Thoracic aorta (tissue), 2 donors: Measurements from ENCODE around the gene BDP1. TPM values are rescaled to one million over a fixed set of nuclear protein-coding genes. Genes with fewer than 3 reads are reported as not detected.
"Not testable (repeated sequence)": the region's sequence is repeated elsewhere in the genome, so short reads cannot be mapped to it uniquely, and the experiment has no call there.

ENCODE experiments used
- ATAC-seq: fragments of 150-250 bp; one replicate; pipeline ENCODE4 v1.8.0; 2017; ENCODE audit warnings: low read depth; ENCODE audit not compliant: insufficient number of reproducible peaks, low FRiP score
- DNase-seq: peaks from one replicate; pipeline ENCODE4 v3.0.0-alpha.2; 2020; ENCODE audit warnings: low spot score
- H3K27ac ChIP-seq, 2 donors: fragments of 200-600 bp; sonication (generic); 1 replicate in 1 of 2; 2 replicates in 1 of 2; pipeline ENCODE4 v1.5.1; 2016; ENCODE audit warnings: mild to moderate bottlenecking in 2 of 2, moderate library complexity in 2 of 2
- H3K27me3 ChIP-seq: fragments of 200-600 bp; sonication (generic); replicated peaks from 2 replicates; pipeline ENCODE4 v1.6.0; 2016; ENCODE audit warnings: mild to moderate bottlenecking; ENCODE audit not compliant: insufficient read depth
- H3K36me3 ChIP-seq: fragments of 200-600 bp; sonication (generic); one replicate; pipeline ENCODE4 v1.5.1; 2016
- H3K4me1 ChIP-seq, 2 donors: fragments of 200-600 bp; sonication (generic); 1 replicate in 1 of 2; 2 replicates in 1 of 2; pipeline versions ENCODE4 v1.5.1 to v1.6.0; 2016; ENCODE audit warnings: low read depth in 2 of 2, mild to moderate bottlenecking in 1 of 2; ENCODE audit not compliant: control insufficient read depth in 1 of 2
- H3K4me3 ChIP-seq: fragments of 200-600 bp; sonication (generic); 2 replicates; pipeline ENCODE4 v1.5.1; 2016; ENCODE audit warnings: mild to moderate bottlenecking
- H3K9me3 ChIP-seq: fragments of 200-600 bp; sonication (generic); 2 replicates; pipeline ENCODE4 v1.5.1; 2016
- CTCF ChIP-seq: fragments of 200-600 bp; sonication (generic); IDR thresholded peaks from one replicate; pipeline ENCODE4 v1.5.1; 2019; ENCODE audit warnings: antibody characterized with exemption
- total RNA-seq, 2 donors: library from RNA; depleted of rRNA; stranded (reverse); fragments of >200 nt; gene quantifications; one replicate each; pipeline versions ENCODE4 v1.1.0 to v1.2.3, GENCODE V29; 2016

Gene BDP1
- total RNA-seq, 2 donors from 2014 or later: 29.2 to 47.8 TPM

GRCh38 chr5:71445015-71445414 lies 10.4 kb upstream of the BDP1 start:
- DNase-seq, ATAC-seq, H3K4me1 ChIP-seq, H3K36me3 ChIP-seq, H3K9me3 ChIP-seq, H3K27me3 ChIP-seq, H3K4me3 ChIP-seq, H3K27ac ChIP-seq: not testable (repeated sequence)

- H3K4me3 ChIP-seq: peak overlapping the region; percentile 47
These were observed 9.8 kb upstream of the BDP1 start for GRCh38 chr5:71445523-71446152.

DNA sequence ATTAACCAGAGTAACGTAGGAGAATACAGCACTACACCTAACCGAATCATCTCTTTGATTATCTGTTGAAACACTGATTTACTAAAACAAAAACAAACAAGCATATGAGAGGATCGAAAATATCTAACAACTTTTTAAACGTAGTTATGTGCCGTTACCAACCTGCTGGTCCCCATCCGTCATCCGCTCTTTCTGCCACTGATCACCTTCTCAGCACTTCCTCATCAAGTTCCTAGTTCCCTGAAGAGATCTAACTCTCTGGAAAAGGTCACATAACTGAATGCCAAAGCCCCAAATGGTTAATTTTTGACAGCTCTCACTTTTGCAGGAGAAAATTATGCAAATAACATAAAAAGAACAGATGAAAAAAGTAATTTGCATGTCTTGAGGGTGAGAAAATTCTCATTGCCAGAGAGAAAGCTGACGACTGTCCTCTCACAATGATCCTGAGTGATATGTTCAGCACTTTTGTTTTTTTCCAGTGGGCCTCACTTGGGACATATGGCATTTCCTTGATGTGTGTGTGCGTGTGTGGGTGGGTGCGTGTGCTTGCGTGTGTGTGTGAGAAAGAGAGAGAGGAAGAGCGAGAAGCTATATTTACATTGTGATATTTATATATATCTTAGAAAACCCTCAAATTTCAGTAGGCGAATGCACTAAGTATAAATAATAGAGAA lies 8.8 kb upstream of the BDP1 start:
- H3K9me3 ChIP-seq, H3K27me3 ChIP-seq, H3K27ac ChIP-seq, H3K36me3 ChIP-seq, DNase-seq, ATAC-seq, H3K4me1 ChIP-seq: not testable (repeated sequence)
- H3K4me3 ChIP-seq: peak overlapping the region; percentile 21

More at GRCh38 chr5:71445523-71446152, 9.8 kb upstream of the BDP1 start:
- ATAC-seq, H3K4me1 ChIP-seq, H3K36me3 ChIP-seq, H3K27me3 ChIP-seq, DNase-seq, H3K9me3 ChIP-seq, H3K27ac ChIP-seq: not testable (repeated sequence)

DNA sequence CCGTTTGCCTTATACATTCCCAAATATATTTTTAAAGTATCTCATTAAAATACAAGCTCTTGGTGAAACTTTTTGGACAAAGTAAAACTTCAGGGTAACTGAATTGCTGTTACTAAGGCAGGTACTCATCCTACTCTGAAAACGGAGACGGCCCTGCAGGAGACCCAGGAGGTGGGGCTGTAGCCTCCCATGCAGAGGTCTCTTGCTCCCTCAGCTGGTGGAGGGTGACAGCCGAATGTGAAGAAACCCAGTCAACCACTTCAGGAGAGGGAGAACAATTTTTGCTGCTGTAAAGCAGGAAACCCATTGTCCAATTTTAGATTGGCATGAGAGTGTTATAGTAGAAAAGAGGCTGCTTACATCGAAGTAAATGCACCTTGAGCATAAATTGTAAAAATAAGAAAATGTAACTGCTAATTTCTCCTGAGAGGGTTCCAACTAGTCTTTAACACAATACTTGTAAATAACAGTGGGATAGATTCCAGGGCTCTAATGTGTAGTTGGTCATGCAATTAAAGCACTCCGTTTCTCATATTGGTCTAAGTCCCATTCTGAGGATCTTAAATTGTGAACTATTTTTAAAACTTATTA lies 8.1 kb upstream of the BDP1 start:
- not testable (repeated sequence) for DNase-seq, H3K27ac ChIP-seq, H3K4me3 ChIP-seq, H3K9me3 ChIP-seq, ATAC-seq, H3K36me3 ChIP-seq, H3K4me1 ChIP-seq, H3K27me3 ChIP-seq

GRCh38 chr5:71452876-71453275 lies 2.6 kb upstream of the BDP1 start:
- H3K4me3 ChIP-seq: no peak overlapping the region
- no peaks in the 10 kb centered on the region for H3K27me3 ChIP-seq
- H3K9me3 ChIP-seq: no peaks in the 10 kb centered on the region
- H3K27ac ChIP-seq: no peak overlapping the region
- DNase-seq (no peak), ATAC-seq (no peak)
- H3K36me3 ChIP-seq: no peaks in the 10 kb centered on the region
- TF ChIP-seq CTCF: no peak
- peaks cover 15 to 21% of the 10 kb centered on the region in 2 donors for H3K4me1 ChIP-seq

GRCh38 chr5:71454913-71455312 lies 538 bp upstream of the BDP1 start:
- H3K36me3 ChIP-seq: peaks cover 13% of the 10 kb centered on the region
- H3K4me3 ChIP-seq: peak overlapping the region; percentile 97
- no peaks in the 10 kb centered on the region for H3K27me3 ChIP-seq
- DNase-seq (no peak), ATAC-seq (no peak)
- no peak for TF ChIP-seq CTCF
- no peaks in the 10 kb centered on the region for H3K9me3 ChIP-seq
- H3K27ac ChIP-seq: peak overlapping the region; percentile 81 to 84
- peaks cover 16 to 21% of the 10 kb centered on the region in 2 donors for H3K4me1 ChIP-seq

DNA sequence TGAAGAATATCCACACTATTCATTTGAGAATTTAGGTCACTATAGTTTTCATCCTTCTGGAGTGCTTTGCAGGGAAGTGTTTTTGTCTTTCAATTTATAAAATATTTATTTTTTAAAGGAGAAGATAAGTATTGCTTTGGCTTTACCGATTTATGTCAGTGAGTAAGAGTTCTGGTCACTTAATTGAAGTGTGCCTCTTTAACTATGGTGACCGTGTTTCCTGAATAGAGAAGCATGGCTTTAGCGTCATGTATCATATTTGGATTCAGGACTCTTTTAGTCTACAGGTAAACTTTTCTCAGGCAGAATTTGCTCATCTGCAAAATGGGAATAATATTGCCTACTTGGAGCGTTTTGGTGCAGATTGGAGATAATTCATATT lies 902 bp downstream of the BDP1 start:
- peak overlapping the region; percentile 97 for H3K4me3 ChIP-seq
- no peak for DNase-seq
- no peak for TF ChIP-seq CTCF
- no peak for ATAC-seq
- H3K27me3 ChIP-seq: no peaks in the 10 kb centered on the region
- H3K36me3 ChIP-seq: peaks cover 19% of the 10 kb centered on the region
- H3K9me3 ChIP-seq: no peaks in the 10 kb centered on the region
- peaks cover 16 to 21% of the 10 kb centered on the region in 2 donors for H3K4me1 ChIP-seq
- H3K27ac ChIP-seq: peak overlapping the region; percentile 81 to 84
